Measurements from ENCODE around the gene HAUS3.
"Not testable (repeated sequence)": the region's sequence is repeated elsewhere in the genome, so short reads cannot be mapped to it uniquely, and the experiment has no call there.

HAUS3 gene

DNA sequence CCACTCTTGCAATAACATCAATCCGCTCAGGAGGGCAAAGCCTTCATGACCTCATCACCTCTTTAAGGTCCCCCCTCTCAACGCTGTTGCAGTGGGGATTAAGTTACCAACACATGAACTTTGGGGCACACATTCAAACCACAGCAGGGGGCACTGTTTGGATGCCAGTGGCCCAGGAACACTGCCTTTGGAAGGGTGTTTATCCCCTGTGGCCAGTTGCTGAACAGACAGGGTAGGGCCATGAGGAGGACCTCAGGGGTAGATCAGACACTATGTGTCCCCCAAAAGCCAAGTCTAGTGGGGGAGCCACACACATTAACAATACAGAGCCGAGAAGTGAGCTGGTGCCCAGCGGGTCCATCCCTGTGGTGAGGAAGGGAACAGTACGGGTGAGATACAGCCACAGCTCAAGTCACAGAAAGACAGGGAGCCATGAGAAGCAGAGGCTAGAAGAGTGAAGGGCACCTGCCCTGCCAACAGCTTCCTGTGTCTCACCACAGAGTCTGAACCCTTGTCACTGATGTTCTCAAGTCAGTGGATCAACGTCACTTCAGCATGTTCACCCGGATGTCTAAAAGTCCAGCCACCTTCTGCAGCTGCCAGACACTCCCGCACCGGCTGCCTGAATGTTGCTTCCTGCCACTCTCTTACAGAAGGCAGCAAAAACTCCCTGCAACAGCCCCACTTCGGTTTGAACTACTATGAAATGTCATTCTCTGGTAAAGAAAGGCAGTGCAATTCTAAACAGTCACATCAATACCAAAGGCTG, 39.8 kb upstream of the HAUS3 start:
- peak; percentile 88 for DNase-seq
- Mint-ChIP-seq H3K4me3 (peak overlapping the region; percentile 32), H3K4me1 (peaks cover 38% of the 10 kb centered on the region), H3K9me3 (no peaks in the 10 kb centered on the region), H3K27me3 (peaks cover 4% of the 10 kb centered on the region), H3K27ac (peak overlapping the region; percentile 95), H3K36me3 (peaks cover 3% of the 10 kb centered on the region)
- CTCF ChIA-PET = interaction anchor here (0.6 to 1.8 kb wide), 8 partner anchors 9 to 141 kb away, joined by 3 to 6 read pairs (median 3); no protein-coding TSS in a partner anchor

DNA sequence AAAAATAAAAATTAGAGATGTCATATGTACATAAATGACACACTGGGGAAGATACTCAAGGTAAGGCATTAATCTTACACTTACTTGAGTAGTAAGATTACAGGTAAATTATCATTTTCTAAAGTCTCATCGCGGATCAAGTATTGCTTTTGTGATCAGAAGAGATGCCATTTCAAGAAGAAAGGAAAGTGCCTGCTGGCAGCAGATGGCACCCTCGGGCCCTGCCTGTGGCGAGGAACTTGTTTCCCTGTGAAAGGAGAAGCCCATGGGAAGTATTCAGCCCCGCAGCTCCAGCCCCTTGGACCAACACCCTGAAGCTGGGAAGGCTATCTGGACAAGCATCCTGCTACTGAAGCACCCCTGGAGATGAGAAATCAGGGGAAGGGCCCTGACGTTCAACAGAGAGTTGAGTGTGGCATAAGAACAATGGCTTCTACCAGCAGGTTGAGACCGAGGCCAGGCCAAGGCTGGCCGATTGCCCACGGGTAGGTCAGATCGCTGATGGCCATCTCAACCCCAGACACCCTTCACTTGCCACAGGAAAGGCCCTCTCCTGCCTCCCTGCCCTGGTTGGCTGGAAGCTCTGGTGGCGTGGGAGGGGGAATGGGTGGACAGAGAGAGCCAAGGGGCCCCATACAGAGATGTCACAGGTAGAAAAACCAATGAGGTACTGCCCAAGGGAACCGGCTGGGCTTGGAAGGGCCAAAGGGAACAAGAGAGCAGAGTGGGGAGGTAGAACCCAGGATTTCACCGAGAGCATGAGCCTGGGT, 38.8 kb upstream of the HAUS3 start:
- H3K27me3 Mint-ChIP-seq = peaks cover 4% of the 10 kb centered on the region
- peaks cover 3% of the 10 kb centered on the region for H3K36me3 Mint-ChIP-seq
- peaks cover 36% of the 10 kb centered on the region for H3K4me1 Mint-ChIP-seq
- no peaks in the 10 kb centered on the region for H3K9me3 Mint-ChIP-seq
- DNase-seq = no peak
- CTCF ChIA-PET = no interaction called here
- no peak overlapping the region for H3K4me3 Mint-ChIP-seq
- peak overlapping the region; percentile 95 for H3K27ac Mint-ChIP-seq

DNA sequence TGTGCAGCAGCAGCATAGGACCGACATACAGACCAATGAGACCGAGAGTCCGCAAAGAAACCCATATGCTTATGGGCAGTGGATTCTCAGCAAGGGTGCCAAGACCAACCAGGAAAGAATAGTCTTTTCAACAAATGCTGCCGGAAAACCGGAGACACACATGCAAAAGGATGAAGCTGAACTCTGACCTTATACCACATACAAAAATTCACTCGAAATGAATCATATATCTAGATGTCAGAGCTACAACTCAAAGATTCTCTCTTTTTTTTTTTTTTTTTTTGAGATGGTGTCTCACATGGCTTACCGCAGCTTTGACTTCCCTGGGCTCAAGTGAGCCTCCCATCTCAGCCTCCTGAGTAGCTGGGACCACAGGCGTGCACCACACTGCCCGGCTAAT, 36.0 kb upstream of the HAUS3 start:
- Mint-ChIP-seq H3K36me3 (peaks cover 3% of the 10 kb centered on the region), H3K4me1 (peaks cover 27% of the 10 kb centered on the region), H3K27me3 (no peaks in the 10 kb centered on the region), H3K9me3 (no peaks in the 10 kb centered on the region), H3K4me3 (no peak overlapping the region), H3K27ac (no peak overlapping the region)
- CTCF ChIA-PET = no interaction called here
- no peak for DNase-seq

- Mint-ChIP-seq H3K36me3 (no peaks in the 10 kb centered on the region), H3K9me3 (no peaks in the 10 kb centered on the region), H3K27me3 (no peaks in the 10 kb centered on the region), H3K27ac (no peak overlapping the region), H3K4me3 (no peak overlapping the region), H3K4me1 (peaks cover 17% of the 10 kb centered on the region)
- DNase-seq = no peak
- CTCF ChIA-PET = no interaction called here
These were observed 34.8 kb upstream of the HAUS3 start for GRCh38 chr4:2276581-2277325.

GRCh38 chr4:2275546-2276251, 33.8 kb upstream of the HAUS3 start:
- no peak overlapping the region for H3K4me3 Mint-ChIP-seq
- peaks cover 6% of the 10 kb centered on the region for H3K4me1 Mint-ChIP-seq
- no peaks in the 10 kb centered on the region for H3K36me3 Mint-ChIP-seq
- DNase-seq = no peak
- no peaks in the 10 kb centered on the region for H3K27me3 Mint-ChIP-seq
- H3K27ac Mint-ChIP-seq = no peak overlapping the region
- CTCF ChIA-PET = no interaction called here
- no peaks in the 10 kb centered on the region for H3K9me3 Mint-ChIP-seq

- DNase-seq, CTCF ChIA-PET, H3K4me1 Mint-ChIP-seq, H3K27ac Mint-ChIP-seq, H3K27me3 Mint-ChIP-seq, H3K36me3 Mint-ChIP-seq, H3K4me3 Mint-ChIP-seq, H3K9me3 Mint-ChIP-seq: not testable (repeated sequence)
These were observed 33.1 kb upstream of the HAUS3 start for GRCh38 chr4:2275044-2275397.

DNA sequence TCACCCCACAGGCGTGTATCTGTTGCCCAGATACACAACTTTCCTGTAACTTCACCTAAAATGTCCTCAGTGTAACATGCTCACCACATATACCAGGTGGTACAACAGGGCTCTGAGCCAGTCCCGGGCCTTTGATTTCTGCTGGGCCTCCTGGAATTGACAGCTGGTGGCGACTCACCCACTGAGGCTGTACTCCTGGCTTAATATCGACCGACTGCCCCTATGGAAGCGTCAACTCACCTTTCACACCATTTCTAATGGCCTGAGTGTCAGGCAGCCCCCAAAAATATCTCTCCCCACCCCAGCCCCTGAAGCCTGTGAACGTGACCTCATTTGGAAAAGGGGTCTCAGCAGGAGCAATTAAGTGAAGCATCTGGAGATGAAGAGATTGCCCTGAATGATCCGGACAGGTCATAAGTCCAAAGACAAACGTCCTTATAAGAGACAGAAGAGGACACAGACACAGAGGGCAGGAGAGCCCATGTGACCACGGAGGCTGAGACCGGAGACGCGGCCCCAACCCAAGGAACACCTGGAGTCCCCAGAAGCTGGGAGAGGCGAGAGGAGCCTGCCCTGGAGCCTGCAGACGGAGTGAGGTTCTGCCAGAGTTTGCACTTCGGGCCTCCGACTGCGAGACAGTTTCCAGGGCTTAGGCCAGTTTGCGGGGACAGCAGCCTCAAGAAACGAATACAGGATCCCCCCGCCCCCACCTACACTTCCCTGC, 32.6 kb upstream of the HAUS3 start:
- Mint-ChIP-seq H3K4me3 (no peak overlapping the region), H3K4me1 (peaks cover 2% of the 10 kb centered on the region), H3K9me3 (no peaks in the 10 kb centered on the region), H3K36me3 (no peaks in the 10 kb centered on the region), H3K27me3 (no peaks in the 10 kb centered on the region), H3K27ac (no peak overlapping the region)
- no peak for DNase-seq
- CTCF ChIA-PET = no interaction called here

DNA sequence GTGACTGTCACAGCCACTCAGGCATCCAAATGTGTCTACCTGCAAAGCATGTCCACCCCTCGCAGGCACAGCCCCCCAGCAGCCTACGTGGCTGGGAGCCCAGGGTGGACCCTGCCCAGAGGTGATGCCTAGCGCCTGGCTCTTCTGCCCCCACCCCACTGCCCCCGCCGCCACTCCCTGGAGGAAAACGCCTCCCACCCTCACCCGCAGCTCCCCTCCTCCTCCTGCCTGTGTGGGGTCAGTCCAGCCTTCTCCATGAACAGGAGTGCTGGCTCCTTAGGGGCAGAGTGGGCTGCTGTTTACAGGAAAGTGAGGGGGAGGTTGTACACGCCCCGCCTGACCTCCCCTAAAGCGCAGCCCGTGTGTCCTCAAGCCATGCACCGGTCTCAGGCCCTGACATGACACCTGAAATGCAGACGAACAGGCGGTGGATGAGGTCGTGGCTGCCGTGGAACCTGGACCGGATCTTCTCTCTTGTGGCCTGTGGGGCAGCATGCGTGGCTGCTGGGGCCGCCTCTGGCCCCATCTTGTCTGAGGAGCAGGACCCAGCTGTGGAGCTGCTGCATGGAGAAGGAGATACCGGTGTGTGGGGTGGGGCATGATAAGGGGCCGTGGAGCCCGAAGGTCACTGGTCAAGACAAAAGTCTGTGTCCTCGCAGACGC, 31.9 kb upstream of the HAUS3 start:
- Mint-ChIP-seq H3K36me3 (no peaks in the 10 kb centered on the region), H3K27me3 (no peaks in the 10 kb centered on the region), H3K27ac (no peak overlapping the region), H3K4me3 (no peak overlapping the region), H3K4me1 (peaks cover 2% of the 10 kb centered on the region), H3K9me3 (no peaks in the 10 kb centered on the region)
- CTCF ChIA-PET = no interaction called here
- no peak for DNase-seq

- no peaks in the 10 kb centered on the region for H3K36me3 Mint-ChIP-seq
- no peak overlapping the region for H3K27ac Mint-ChIP-seq
- CTCF ChIA-PET = no interaction called here
- peaks cover 2% of the 10 kb centered on the region for H3K4me1 Mint-ChIP-seq
- no peaks in the 10 kb centered on the region for H3K27me3 Mint-ChIP-seq
- no peaks in the 10 kb centered on the region for H3K9me3 Mint-ChIP-seq
- no peak for DNase-seq
- no peak overlapping the region for H3K4me3 Mint-ChIP-seq
These were observed 31.3 kb upstream of the HAUS3 start for GRCh38 chr4:2273221-2273620.

DNA sequence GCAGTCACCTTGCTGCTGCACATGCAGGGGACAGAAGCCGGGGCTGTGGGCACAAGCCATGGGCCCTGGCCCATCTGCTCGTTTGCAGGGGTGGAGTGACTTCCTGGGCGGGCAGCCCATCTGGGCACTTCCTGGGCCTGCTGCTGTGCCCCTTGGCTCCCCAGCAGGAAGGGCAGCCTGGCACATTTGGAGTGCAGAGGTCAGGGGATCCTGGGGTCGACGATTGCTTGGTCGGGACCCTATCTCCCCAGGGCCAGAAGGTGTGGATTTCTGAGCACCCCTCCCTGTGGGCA, 30.9 kb upstream of the HAUS3 start:
- no peak for DNase-seq
- CTCF ChIA-PET = no interaction called here
- Mint-ChIP-seq H3K27me3 (no peaks in the 10 kb centered on the region), H3K27ac (no peak overlapping the region), H3K4me1 (peaks cover 2% of the 10 kb centered on the region), H3K36me3 (no peaks in the 10 kb centered on the region), H3K9me3 (no peaks in the 10 kb centered on the region), H3K4me3 (no peak overlapping the region)

DNA sequence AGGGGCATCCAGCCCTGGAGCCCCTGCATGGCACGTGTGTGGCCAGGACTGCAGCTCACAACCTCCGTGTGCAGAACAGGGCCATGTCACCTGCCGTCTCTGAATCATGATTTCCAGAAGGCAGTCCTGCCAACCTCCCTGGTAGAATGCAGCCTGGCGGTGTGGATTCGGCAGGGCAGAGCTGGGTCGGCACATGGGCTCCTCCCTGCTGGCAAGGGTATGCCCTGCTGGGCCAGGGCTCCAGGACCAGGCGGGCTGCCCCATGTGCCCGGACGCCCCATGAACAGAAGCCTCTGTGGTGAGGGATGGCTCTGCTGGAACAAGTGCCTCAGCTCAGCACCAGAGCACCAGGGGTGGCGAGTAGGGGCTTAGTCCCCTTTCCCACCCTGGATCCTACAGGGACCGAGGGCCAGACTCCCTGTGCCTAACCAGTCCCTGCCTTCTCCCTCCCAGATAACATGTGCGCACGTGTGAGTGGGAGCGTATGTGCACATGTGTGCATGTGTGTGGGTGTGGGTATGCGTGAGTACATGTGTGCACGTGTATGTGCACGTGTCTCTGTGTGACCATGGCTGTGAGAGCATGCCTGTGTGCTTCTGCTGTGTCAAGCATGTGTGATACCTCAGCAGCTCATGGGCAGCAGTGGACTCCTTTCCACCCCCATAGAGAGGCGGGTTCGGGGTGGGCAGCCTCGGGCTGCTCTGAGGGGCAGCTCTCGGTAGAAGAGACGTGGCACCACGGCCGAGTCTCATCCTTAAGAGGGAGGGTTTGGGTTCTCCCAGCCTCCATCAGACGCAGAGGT, 30.3 kb upstream of the HAUS3 start:
- CTCF ChIA-PET = no interaction called here
- H3K9me3 Mint-ChIP-seq = no peaks in the 10 kb centered on the region
- no peak for DNase-seq
- no peak overlapping the region for H3K27ac Mint-ChIP-seq
- H3K36me3 Mint-ChIP-seq = no peaks in the 10 kb centered on the region
- H3K4me1 Mint-ChIP-seq = peaks cover 2% of the 10 kb centered on the region
- no peak overlapping the region for H3K4me3 Mint-ChIP-seq
- no peaks in the 10 kb centered on the region for H3K27me3 Mint-ChIP-seq

- no peak overlapping the region for H3K27ac Mint-ChIP-seq
- H3K36me3 Mint-ChIP-seq = no peaks in the 10 kb centered on the region
- DNase-seq = no peak
- no peaks in the 10 kb centered on the region for H3K9me3 Mint-ChIP-seq
- peaks cover 2% of the 10 kb centered on the region for H3K4me1 Mint-ChIP-seq
- no peaks in the 10 kb centered on the region for H3K27me3 Mint-ChIP-seq
- H3K4me3 Mint-ChIP-seq = no peak overlapping the region
- CTCF ChIA-PET = no interaction called here
These were observed 29.5 kb upstream of the HAUS3 start for GRCh38 chr4:2271279-2272025.
